Osteocyte (in vitro differentiated cells): ENCODE measurements around the gene IRF2BPL. TPM values are rescaled to one million over a fixed set of nuclear protein-coding genes. Genes with fewer than 3 reads are reported as not detected.

ENCODE experiments used
- DNase-seq: peaks from one replicate; pipeline ENCODE4 v3.0.0; 2021; ENCODE audit warnings: mixed read lengths; ENCODE audit not compliant: unreplicated experiment; ENCODE audit errors: extremely low spot score
- H3K27ac Mint-ChIP-seq: one replicate; pipeline ENCODE4 v1.8.0; 2021; ENCODE audit warnings: mild to moderate bottlenecking, mixed read lengths; ENCODE audit not compliant: unreplicated experiment
- H3K27me3 Mint-ChIP-seq: one replicate; pipeline ENCODE4 v1.8.0; 2021; ENCODE audit warnings: mixed read lengths; ENCODE audit not compliant: unreplicated experiment
- H3K36me3 Mint-ChIP-seq: one replicate; pipeline ENCODE4 v1.8.0; 2021; ENCODE audit warnings: mixed read lengths; ENCODE audit not compliant: unreplicated experiment
- H3K4me1 Mint-ChIP-seq: one replicate; pipeline ENCODE4 v1.8.0; 2021; ENCODE audit warnings: mixed read lengths; ENCODE audit not compliant: unreplicated experiment
- H3K4me3 Mint-ChIP-seq: one replicate; pipeline ENCODE4 v1.8.0; 2021; ENCODE audit warnings: mild to moderate bottlenecking, moderate library complexity, mixed read lengths; ENCODE audit not compliant: unreplicated experiment
- H3K9me3 Mint-ChIP-seq: one replicate; pipeline ENCODE4 v1.8.0; 2021; ENCODE audit warnings: mixed read lengths; ENCODE audit not compliant: unreplicated experiment
- CTCF ChIP-seq: fragments of 200-600 bp; sonication (generic); IDR thresholded peaks from 2 replicates; pipeline ENCODE4 v1.5.0; 2021; ENCODE audit warnings: antibody characterized with exemption, mild to moderate bottlenecking, moderate library complexity
- total RNA-seq: library from RNA; stranded (reverse); gene quantifications from 2 replicates; pipeline ENCODE4 v1.2.1, GENCODE V29; 2021

Gene IRF2BPL
- total RNA-seq, 1 donor from 2014 or later, result 120 TPM

- Mint-ChIP-seq H3K9me3 (no peaks in the 10 kb centered on the region), H3K27me3 (no peaks in the 10 kb centered on the region), H3K27ac (peak overlapping the region; percentile 71), H3K4me3 (no peak overlapping the region), H3K4me1 (peaks cover 10% of the 10 kb centered on the region), H3K36me3 (no peaks in the 10 kb centered on the region)
- TF ChIP-seq CTCF, result peak; percentile 46
- no peak for DNase-seq
Measured at GRCh38 chr14:77059276-77059915, 30.9 kb upstream of the IRF2BPL start.

- peak overlapping the region; percentile 71 for H3K27ac Mint-ChIP-seq
- H3K27me3 Mint-ChIP-seq, result no peaks in the 10 kb centered on the region
- no peak overlapping the region for H3K4me3 Mint-ChIP-seq
- peaks cover 10% of the 10 kb centered on the region for H3K4me1 Mint-ChIP-seq
- TF ChIP-seq CTCF, result no peak
- no peak for DNase-seq
- no peaks in the 10 kb centered on the region for H3K36me3 Mint-ChIP-seq
- H3K9me3 Mint-ChIP-seq, result no peaks in the 10 kb centered on the region
Measured at GRCh38 chr14:77058785-77059184, 30.3 kb upstream of the IRF2BPL start.

DNA sequence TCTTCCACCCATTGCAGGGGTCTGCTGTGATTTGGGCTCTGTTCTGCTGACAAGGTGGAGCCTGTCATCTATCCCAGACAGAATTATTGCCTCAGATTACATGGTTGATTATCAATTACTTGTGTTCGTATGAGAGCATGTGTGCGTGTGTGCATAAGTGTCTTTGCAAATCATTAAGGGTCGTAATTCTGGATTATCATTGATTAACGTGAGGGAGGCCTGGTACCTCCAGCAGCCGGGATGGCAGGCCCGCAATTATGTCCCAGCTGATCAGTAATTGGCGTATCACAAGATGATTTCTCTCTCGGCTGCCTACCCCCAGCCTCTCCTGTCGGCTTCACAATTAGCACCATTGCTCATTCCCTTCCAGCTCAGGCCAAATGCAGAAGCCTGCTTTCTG is 29.6 kb upstream of the IRF2BPL start:
- Mint-ChIP-seq H3K27ac (no peak overlapping the region), H3K4me1 (peaks cover 12% of the 10 kb centered on the region), H3K36me3 (no peaks in the 10 kb centered on the region), H3K27me3 (no peaks in the 10 kb centered on the region), H3K4me3 (no peak overlapping the region), H3K9me3 (no peaks in the 10 kb centered on the region)
- TF ChIP-seq CTCF, result no peak
- DNase-seq, result no peak

DNA sequence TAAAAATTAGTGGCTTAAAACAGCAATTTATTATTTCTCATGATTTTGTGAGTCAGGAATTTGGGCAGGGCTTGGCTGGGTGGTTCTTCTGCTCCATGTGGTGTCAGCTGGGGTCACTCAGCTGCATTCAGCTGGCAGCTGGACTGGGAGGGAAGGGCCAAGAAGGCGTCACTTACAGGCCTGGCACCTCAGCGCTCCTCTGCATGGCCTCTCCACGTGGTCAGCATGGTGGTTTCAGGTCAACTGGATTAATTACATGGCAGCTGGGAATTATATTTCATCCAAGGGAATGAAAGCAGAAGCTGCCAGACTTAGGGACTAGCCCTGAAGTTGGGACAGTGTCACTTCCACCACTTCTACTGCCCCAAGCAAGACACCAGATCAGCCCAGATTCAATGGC is 27.5 kb upstream of the IRF2BPL start:
- no peaks in the 10 kb centered on the region for H3K27me3 Mint-ChIP-seq
- no peak for DNase-seq
- H3K4me3 Mint-ChIP-seq, result no peak overlapping the region
- no peak for TF ChIP-seq CTCF
- peaks cover 28% of the 10 kb centered on the region for H3K4me1 Mint-ChIP-seq
- no peaks in the 10 kb centered on the region for H3K36me3 Mint-ChIP-seq
- H3K9me3 Mint-ChIP-seq, result no peaks in the 10 kb centered on the region
- no peak overlapping the region for H3K27ac Mint-ChIP-seq

GRCh38 chr14:77055306-77055705 is 26.8 kb upstream of the IRF2BPL start:
- H3K27ac Mint-ChIP-seq, result no peak overlapping the region
- no peaks in the 10 kb centered on the region for H3K27me3 Mint-ChIP-seq
- no peaks in the 10 kb centered on the region for H3K36me3 Mint-ChIP-seq
- DNase-seq, result no peak
- no peak for TF ChIP-seq CTCF
- no peaks in the 10 kb centered on the region for H3K9me3 Mint-ChIP-seq
- H3K4me3 Mint-ChIP-seq, result no peak overlapping the region
- peaks cover 34% of the 10 kb centered on the region for H3K4me1 Mint-ChIP-seq
